Thyroid gland (tissue), 4 donors: ENCODE results near the gene MYH13.

Source experiments
- CTCF ChIP-seq, 6 experiments: fragments of 200-600 bp in 3 of 6; fragments of 450-650 bp in 3 of 6; sonication (generic) in 3 of 6; IDR thresholded peaks; one replicate each; pipeline ENCODE4 v1.5.1; 2016 to 2019; ENCODE audit warnings: antibody characterized with exemption in 6 of 6, mild to moderate bottlenecking in 2 of 6, inconsistent platforms in 1 of 6, moderate library complexity in 1 of 6
- POLR2A ChIP-seq, 2 donors: fragments of 450-650 bp; IDR thresholded peaks; one replicate each; pipeline ENCODE4 v1.6.1; 2017; ENCODE audit warnings: antibody characterized with exemption in 2 of 2, mild to moderate bottlenecking in 2 of 2, moderate library complexity in 1 of 2

- TF ChIP-seq CTCF (IDR thresholded peaks at IDR 0.05) (no peak), POLR2A (IDR thresholded peaks at IDR 0.05) (no peak)
Observed at GRCh38 chr17:10369239-10369638, 3.6 kb downstream of the MYH13 start.
